SIG-M5 treated with dmso at 0.1 percent for 504 hours (cell line): ENCODE measurements around the gene TCF23.
"Not testable (repeated sequence)": the region's sequence is repeated elsewhere in the genome, so short reads cannot be mapped to it uniquely, and the experiment has no call there.

Source experiments
- DNase-seq: peaks from one replicate; lab custom pipeline; 2025; ENCODE audit not compliant: unreplicated experiment; lab: John Stamatoyannopoulos, UW

Gene TCF23

DNA sequence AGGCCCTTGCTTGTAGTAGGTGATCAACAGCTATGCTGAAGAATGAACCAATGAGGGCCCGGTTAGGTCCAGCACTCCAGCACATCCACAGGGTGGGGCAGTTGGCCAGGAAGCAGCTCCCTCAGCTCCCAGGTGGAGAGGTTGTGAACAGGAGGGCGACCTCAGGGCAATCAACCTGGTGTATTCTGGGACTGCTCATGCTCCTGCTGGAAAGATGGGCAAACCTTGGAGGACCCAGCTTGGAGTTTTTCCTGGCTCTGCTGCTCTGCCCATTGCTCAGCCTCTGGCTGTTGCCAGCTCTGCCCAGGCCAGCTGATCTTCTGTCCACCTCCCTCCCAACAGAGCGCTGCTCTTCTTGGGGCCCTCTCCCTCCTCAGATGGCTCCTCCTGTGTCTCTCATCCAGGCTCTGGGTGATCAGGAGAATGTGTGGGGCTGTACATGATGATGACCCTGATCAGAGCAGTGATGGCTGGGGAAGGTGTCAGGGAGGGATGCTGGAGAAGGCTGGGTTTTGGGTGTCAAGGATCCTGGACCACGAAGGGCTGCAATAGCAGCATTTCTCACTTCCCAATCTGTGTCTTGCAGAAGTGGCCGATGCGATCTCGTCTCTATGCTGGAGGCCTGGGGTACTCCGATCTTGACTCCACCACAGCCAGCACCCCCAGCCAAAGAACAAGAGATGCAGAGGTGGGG, 3.4 kb downstream of the TCF23 start:
- DNase-seq: no peak

GRCh38 chr2:27152796-27153464, 4.1 kb downstream of the TCF23 start:
- no peak for DNase-seq

GRCh38 chr2:27154488-27154887, 5.7 kb downstream of the TCF23 start:
- DNase-seq: no peak

- no peak for DNase-seq
These were observed 6.3 kb downstream of the TCF23 start for GRCh38 chr2:27155069-27155520.

DNA sequence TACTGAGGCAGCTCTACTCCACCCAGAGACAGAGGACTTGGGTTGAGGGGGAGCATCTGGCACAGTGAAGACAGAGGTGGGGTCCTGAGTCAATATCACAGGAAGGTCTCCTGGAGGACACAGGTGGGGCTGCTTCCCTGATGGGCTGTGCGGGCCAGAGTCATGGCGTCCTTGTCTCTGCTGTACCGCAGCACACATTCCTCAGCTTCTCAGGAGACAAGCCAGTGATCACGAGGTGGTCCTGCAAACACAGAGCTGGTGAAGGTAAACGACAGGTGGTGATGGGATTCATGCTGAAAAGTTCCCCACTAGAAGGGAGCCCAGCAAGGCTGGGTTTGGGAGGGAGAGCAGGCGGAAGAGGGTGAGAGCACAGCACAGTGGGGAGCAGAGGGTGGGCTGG, 9.7 kb downstream of the TCF23 start:
- no peak for DNase-seq

GRCh38 chr2:27159271-27159670, 10.5 kb downstream of the TCF23 start:
- DNase-seq: no peak

DNA sequence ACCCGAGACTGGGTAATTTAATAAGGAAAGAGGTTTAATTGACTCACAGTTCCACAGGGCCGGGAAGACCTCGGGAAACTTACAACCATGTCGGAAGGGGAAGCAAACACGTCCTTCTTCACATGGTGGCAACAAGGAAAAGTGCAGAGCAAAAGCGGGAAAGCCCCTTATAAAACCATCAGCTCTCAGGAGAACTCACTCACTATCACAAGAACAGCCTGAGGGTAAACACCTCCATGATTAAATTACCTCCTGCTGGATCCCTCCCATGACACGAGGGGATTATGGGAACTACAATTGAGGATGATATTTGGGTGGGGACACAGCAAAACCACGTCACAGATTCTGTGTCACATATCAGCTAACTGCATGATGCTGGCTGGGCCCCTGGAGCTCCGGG, 11.4 kb downstream of the TCF23 start:
- DNase-seq: no peak

DNA sequence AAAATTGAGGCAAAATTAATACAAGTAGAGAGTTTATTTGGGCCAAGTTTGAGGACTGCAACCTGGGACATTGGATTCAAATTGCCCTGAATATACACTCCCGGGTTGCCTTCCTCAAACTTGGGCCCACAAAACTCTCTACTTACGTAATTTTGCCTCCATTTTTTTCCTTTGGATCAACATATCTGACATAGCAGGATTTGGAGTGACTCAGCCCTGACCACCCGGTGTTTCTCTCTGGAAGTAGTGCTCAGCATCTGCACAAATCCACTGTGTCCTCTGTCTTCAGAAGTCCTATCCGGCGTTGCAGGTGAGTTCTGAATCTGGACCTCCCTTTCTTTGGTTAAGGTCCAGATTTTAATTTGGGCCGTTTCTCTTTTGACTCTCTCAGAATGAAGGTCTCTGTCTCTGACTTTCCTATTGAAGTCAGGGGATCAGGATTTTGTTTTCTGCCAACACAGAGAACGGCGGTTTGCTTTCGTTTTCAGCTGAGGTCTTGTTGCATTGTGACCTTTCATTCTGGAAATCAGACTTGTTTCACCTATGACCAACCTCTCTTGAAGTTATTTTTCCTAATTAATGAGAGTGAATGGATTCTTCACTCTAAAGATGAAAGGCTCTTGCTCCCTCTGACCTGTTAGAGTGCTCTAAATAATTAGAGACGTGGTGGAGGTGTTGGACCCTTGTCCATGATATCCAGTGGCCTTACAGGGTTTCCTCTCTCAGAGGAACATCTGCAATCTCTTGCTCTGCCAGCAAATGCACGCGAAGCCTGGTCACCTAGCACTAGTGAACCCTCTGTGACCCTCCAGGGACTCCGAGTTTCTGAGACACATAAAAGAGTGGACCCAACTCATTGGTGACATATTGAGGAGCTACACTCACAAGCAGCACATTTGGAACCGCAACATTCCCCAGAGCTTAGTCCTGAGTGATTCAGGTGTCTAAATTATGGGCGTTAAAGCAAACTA, 13.6 kb downstream of the TCF23 start:
- DNase-seq: no peak

- DNase-seq: no peak
These were observed 16.4 kb downstream of the TCF23 start for GRCh38 chr2:27164960-27165763.

GRCh38 chr2:27170581-27171337, 22.0 kb downstream of the TCF23 start:
- no peak for DNase-seq

DNA sequence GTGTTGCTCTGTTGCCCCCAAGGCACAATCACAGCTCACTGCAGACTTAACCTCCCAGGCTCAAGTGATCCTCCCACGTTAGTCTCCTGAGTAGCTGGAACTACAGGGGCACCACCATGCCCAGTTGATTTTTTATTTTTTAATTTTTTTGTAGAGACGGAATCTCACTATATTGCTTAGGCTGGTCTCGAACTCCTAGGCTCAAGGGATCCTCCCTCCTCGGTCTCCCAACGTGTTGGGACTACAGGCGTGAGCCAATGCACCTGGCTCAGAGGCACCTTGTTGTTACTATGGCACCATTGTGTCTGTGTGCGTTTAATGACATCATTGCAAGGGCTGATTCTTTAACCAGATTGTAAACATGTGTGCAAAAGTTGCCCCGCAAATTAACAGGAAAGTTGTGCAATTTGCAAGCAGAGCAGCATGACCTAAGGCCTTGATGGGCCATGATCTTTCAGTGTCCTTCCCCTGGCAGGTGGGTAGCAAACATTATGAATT, 22.6 kb downstream of the TCF23 start:
- DNase-seq: no peak

- DNase-seq: no peak
These were observed 25.8 kb downstream of the TCF23 start for GRCh38 chr2:27174638-27175037.

DNA sequence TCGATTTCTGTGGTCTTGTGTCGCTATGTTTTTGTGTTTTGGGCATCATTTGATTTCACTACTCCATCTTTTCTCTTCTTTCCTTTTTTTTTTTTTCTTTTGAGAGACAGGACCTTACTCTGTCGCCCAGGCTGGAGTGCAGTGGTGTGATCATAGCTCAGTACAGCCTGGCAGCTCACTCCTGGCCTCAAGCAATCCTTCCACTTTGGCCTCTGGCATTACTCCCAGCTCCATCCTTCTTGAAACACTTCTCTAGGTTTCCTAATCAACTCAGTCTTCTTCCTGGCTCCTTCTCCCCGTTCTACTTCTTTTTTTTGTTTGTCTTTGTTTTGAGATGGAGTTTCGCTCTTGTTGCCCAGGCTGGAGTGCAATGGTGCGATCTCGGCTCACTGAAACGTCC, 26.5 kb downstream of the TCF23 start:
- no peak for DNase-seq

GRCh38 chr2:27175781-27176180, 27.0 kb downstream of the TCF23 start:
- DNase-seq: not testable (repeated sequence)

DNA sequence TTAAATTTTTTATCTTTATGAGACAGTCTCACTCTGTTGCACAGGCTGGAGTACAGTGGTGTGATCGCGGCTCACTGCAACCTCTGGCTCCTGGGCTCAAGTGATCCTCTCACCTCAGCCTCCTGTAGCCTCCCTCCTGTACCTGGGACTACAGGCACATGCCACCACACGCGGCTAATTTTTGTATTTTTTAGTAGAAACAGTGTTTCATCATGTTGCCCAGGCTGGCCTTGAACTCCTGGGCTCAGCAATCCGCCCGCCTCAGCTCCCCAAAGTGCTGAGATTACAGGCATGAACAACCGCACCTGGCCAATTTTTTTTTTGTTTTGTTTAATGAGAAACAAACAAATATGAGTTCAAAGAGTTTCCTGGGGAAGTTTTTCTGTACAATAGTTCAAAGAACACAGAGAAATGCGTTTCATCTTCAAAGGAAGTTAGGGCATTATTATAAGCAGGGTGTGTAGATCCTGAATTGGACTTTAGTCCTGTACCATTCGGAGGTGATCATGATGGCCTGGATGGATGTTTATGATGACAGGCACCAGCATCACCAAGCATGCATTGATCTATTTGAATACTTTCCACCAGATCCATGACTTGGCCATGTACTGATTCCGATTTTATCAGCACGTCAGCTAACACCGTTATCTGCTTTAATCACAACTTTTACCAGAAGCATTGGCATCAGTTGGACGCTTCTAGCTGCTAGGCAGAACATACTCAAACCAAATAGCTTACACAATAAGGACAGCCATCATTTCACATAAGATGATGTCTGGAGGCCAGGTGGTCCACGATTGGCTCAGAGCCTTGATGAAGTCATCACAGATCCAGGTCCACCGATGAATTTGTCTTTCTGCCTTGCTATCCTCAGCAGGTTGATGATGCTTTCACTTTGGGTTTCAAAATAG, 28.9 kb downstream of the TCF23 start:
- no peak for DNase-seq

DNA sequence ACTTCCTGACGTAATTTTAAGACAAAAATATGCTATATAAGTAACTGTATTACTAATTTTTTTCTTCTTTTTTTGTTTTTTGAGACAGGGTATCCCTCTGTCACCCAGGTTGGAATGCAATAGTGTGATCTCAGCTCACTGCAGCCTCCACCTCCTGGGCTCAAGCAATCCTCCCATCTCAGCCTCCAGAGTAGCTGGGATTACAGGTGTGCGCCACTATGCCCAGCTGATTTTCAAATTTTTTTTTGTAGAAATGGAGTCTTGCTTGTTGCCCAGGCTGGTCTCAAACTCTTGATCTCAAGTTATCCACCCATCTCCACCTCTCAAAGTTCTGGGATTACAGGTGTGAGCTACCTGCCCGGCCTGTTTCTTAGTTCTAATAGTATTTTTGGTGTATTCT, 29.7 kb downstream of the TCF23 start:
- no peak for DNase-seq

- no peak for DNase-seq
These were observed 30.7 kb downstream of the TCF23 start for GRCh38 chr2:27179344-27180000.

GRCh38 chr2:27182346-27182745, 33.5 kb downstream of the TCF23 start:
- no peak for DNase-seq
